Fibroblast of lung (primary cell): ENCODE results near the gene ZC3H12C. TPM values are rescaled to one million over a fixed set of nuclear protein-coding genes. Genes with fewer than 3 reads are reported as not detected.

Experiments
- DNase-seq, 2 donors: peaks; one replicate each; pipeline versions ENCODE4 v3.0.0 to v3.0.0-alpha.2; 2010; ENCODE audit warnings: low read depth in 2 of 2
- H2AFZ ChIP-seq: 2 replicates; pipeline ENCODE4 v1.5.1; 2012; ENCODE audit warnings: low read length, control low read depth, inconsistent platforms
- H3K27ac ChIP-seq: 2 replicates; pipeline ENCODE4 v1.5.1; 2011; ENCODE audit warnings: low read length, control low read depth; ENCODE audit not compliant: insufficient read depth
- H3K27me3 ChIP-seq: 2 replicates; pipeline ENCODE4 v1.5.1; 2011; ENCODE audit warnings: mild to moderate bottlenecking, low read length; ENCODE audit not compliant: control insufficient read depth, insufficient read depth
- H3K36me3 ChIP-seq: 2 replicates; pipeline ENCODE4 v1.5.1; 2011; ENCODE audit warnings: low read length; ENCODE audit not compliant: control insufficient read depth, insufficient read depth
- H3K4me1 ChIP-seq: 2 replicates; pipeline ENCODE4 v1.5.1; 2011; ENCODE audit warnings: low read length; ENCODE audit not compliant: control insufficient read depth, insufficient read depth; ENCODE audit errors: extremely low read depth
- H3K4me2 ChIP-seq: 2 replicates; pipeline ENCODE4 v1.5.1; 2011; ENCODE audit warnings: low read length, control low read depth; ENCODE audit not compliant: insufficient read depth; ENCODE audit errors: extremely low read depth
- H3K4me3 ChIP-seq, 4 experiments: fragments of 200-600 bp in 1 of 4; sonication (generic) in 1 of 4; replicated peaks in 1 of 4; 2 replicates each; pipeline ENCODE4 v1.5.1; 2011 to 2016; ENCODE audit warnings: low read length in 4 of 4, low read depth in 3 of 4, mild to moderate bottlenecking in 3 of 4, control low read depth in 2 of 4, inconsistent platforms in 1 of 4, mixed read lengths in 1 of 4; ENCODE audit not compliant: insufficient read depth in 1 of 4; ENCODE audit errors: control extremely low read depth in 1 of 4
- H3K79me2 ChIP-seq: 2 replicates; pipeline ENCODE4 v1.5.1; 2012; ENCODE audit warnings: mild to moderate bottlenecking, low read length, inconsistent platforms; ENCODE audit not compliant: control insufficient read depth, insufficient read depth
- H3K9ac ChIP-seq: 2 replicates; pipeline ENCODE4 v1.5.1; 2011; ENCODE audit warnings: mild to moderate bottlenecking, low read length, control low read depth; ENCODE audit not compliant: insufficient read depth
- H3K9me3 ChIP-seq: 2 replicates; pipeline ENCODE4 v1.5.1; 2012; ENCODE audit warnings: low read depth, low read length; ENCODE audit not compliant: control insufficient read depth, insufficient read depth
- H4K20me1 ChIP-seq: 2 replicates; pipeline ENCODE4 v1.5.1; 2011; ENCODE audit warnings: low read length; ENCODE audit not compliant: control insufficient read depth, insufficient read depth; ENCODE audit errors: extremely low read depth
- CTCF ChIP-seq, 2 donors: IDR thresholded peaks in 1 of 2; conservative IDR thresholded peaks in 1 of 2; 1 replicate in 1 of 2; 2 replicates in 1 of 2; pipeline ENCODE4 v1.5.1; 2011 to 2012; ENCODE audit warnings: low read length in 2 of 2, control low read depth in 1 of 2, inconsistent platforms in 1 of 2, low read depth in 1 of 2, mild to moderate bottlenecking in 1 of 2
- EZH2 ChIP-seq: IDR thresholded peaks from 2 replicates; pipeline ENCODE4 v1.5.1; 2012; ENCODE audit warnings: low read length, control low read depth, mild to moderate bottlenecking; ENCODE audit errors: missing control alignments
- polyA plus RNA-seq, 2 donors: library from polyadenylated mRNA; depleted of rRNA in 1 of 2; stranded (reverse) in 1 of 2; unstranded in 1 of 2; fragments of >200 nt; gene quantifications; 2 replicates each; pipeline ENCODE4 v1.2.1, GENCODE V29; 2011 to 2012; ENCODE audit warnings: missing spikeins in 1 of 2
- total RNA-seq: library from RNA; depleted of rRNA; stranded (reverse); fragments of >200 nt; gene quantifications from 2 replicates; pipeline ENCODE4 v1.2.1, GENCODE V29; 2014

ZC3H12C gene
- total and polyA plus RNA-seq, 2 donors (not counting 1 experiment from before 2014, with no cell fraction given) = 7.2 to 10.1 TPM

- Histone ChIP-seq H3K4me2 (no peak overlapping the region), H3K4me1 (peaks cover 4% of the 10 kb centered on the region), H4K20me1 (no peaks in the 10 kb centered on the region), H3K79me2 (no peaks in the 10 kb centered on the region), H3K9ac (no peak overlapping the region), H2AFZ (no peak overlapping the region), H3K27me3 (no peaks in the 10 kb centered on the region), H3K9me3 (no peaks in the 10 kb centered on the region), H3K27ac (no peak overlapping the region), H3K36me3 (no peaks in the 10 kb centered on the region), H3K4me3 (no peak overlapping the region)
- DNase-seq = no peak
- no peak for TF ChIP-seq EZH2
- TF ChIP-seq CTCF (conservative IDR thresholded peaks at IDR 0.05 in 1 of 2, IDR thresholded peaks at IDR 0.05 in 1 of 2; ENCODE audit: low read depth in 1 of 2, low read length in 2 of 2) = no peak
Measured at GRCh38 chr11:110177086-110177456, 83.9 kb downstream of the ZC3H12C start.

GRCh38 chr11:110179064-110179463 is 85.9 kb downstream of the ZC3H12C start:
- Histone ChIP-seq H3K36me3 (no peaks in the 10 kb centered on the region), H3K27me3 (no peaks in the 10 kb centered on the region), H3K4me3 (no peak overlapping the region), H4K20me1 (no peaks in the 10 kb centered on the region), H3K4me2 (no peak overlapping the region), H3K4me1 (peaks cover 4% of the 10 kb centered on the region), H2AFZ (no peak overlapping the region), H3K27ac (no peak overlapping the region), H3K9ac (no peak overlapping the region), H3K79me2 (no peaks in the 10 kb centered on the region), H3K9me3 (no peaks in the 10 kb centered on the region)
- TF ChIP-seq CTCF (conservative IDR thresholded peaks at IDR 0.05 in 1 of 2, IDR thresholded peaks at IDR 0.05 in 1 of 2; ENCODE audit: low read depth in 1 of 2, low read length in 2 of 2) = no peak
- no peak for TF ChIP-seq EZH2
- DNase-seq = no peak

GRCh38 chr11:110182886-110183285 is 89.7 kb downstream of the ZC3H12C start:
- no peaks in the 10 kb centered on the region for H3K36me3 ChIP-seq
- H3K27me3 ChIP-seq = no peaks in the 10 kb centered on the region
- peak overlapping the region; percentile 25 for H3K4me2 ChIP-seq
- no peaks in the 10 kb centered on the region for H3K9me3 ChIP-seq
- H3K4me3 ChIP-seq = no peak overlapping the region
- DNase-seq = peak; percentile 42 to 60
- peaks cover 4% of the 10 kb centered on the region for H3K4me1 ChIP-seq
- H2AFZ ChIP-seq = no peak overlapping the region
- H3K27ac ChIP-seq = no peak overlapping the region
- H4K20me1 ChIP-seq = no peaks in the 10 kb centered on the region
- H3K9ac ChIP-seq = no peak overlapping the region
- no peaks in the 10 kb centered on the region for H3K79me2 ChIP-seq
- no peak for TF ChIP-seq EZH2
- TF ChIP-seq CTCF (conservative IDR thresholded peaks at IDR 0.05 in 1 of 2, IDR thresholded peaks at IDR 0.05 in 1 of 2; ENCODE audit: low read depth in 1 of 2, low read length in 2 of 2) = no peak
